Measurements from ENCODE around the gene CARD9.

DNA sequence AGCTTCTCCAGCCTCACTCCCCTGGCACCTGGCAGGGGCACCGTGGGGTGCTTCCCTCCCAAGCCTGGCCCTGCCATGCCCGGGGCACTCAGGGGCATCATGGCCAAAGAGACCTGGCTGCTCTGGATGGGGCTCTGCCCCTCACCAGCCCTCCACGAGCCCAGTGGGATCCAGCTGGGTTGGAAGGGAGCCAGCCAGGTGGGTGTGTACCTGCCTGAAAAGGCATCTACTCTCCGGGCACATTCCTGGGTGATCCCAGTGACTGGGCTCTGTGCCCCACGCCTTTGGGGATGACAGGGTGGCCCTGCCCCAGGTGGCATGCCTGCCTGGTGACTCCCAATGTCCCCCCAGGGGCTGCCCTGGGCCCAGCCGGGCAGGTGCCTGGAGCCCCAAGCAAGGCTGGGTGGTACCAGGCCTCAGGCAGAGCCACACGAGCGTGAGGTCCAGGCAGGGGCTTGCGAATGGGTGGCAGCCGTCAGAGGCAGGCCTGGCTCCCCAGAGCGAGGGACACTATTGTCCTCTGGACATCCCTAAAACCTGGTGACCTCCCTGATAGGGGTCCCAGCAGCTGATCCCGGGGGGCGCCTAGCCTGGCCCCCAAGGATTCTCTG lies 45.4 kb downstream of the CARD9 start:
- TF ChIP-seq, protein P1, sequence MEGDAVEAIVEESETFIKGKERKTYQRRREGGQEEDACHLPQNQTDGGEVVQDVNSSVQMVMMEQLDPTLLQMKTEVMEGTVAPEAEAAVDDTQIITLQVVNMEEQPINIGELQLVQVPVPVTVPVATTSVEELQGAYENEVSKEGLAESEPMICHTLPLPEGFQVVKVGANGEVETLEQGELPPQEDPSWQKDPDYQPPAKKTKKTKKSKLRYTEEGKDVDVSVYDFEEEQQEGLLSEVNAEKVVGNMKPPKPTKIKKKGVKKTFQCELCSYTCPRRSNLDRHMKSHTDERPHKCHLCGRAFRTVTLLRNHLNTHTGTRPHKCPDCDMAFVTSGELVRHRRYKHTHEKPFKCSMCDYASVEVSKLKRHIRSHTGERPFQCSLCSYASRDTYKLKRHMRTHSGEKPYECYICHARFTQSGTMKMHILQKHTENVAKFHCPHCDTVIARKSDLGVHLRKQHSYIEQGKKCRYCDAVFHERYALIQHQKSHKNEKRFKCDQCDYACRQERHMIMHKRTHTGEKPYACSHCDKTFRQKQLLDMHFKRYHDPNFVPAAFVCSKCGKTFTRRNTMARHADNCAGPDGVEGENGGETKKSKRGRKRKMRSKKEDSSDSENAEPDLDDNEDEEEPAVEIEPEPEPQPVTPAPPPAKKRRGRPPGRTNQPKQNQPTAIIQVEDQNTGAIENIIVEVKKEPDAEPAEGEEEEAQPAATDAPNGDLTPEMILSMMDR (IDR thresholded peaks at IDR 0.05): no peak
- TF ChIP-seq MEF2A (IDR thresholded peaks at IDR 0.05; ENCODE audit: borderline replicate concordance, low read depth) (no peak), EP300 (IDR thresholded peaks at IDR 0.05; ENCODE audit: borderline replicate concordance in 1 of 2, low read depth in 1 of 2, low read length in 1 of 2) (no peak), EZH2phosphoT487 (IDR thresholded peaks at IDR 0.05; ENCODE audit: borderline replicate concordance, low read depth) (no peak)

Measured in SK-N-SH (cell line).